ENCODE results near the gene MMP24.
A peak's percentile ranks its signal among the peaks of the same experiment; 100 is the strongest.
"Not testable (repeated sequence)": the region's sequence is repeated elsewhere in the genome, so short reads cannot be mapped to it uniquely, and the experiment has no call there.

The MMP24 gene

GRCh38 chr20:35314816-35315631 is 88.5 kb downstream of the MMP24 start:
- DNase-seq = no peak

GRCh38 chr20:35315632-35316020 is 89.1 kb downstream of the MMP24 start:
- not testable (repeated sequence) for DNase-seq

DNA sequence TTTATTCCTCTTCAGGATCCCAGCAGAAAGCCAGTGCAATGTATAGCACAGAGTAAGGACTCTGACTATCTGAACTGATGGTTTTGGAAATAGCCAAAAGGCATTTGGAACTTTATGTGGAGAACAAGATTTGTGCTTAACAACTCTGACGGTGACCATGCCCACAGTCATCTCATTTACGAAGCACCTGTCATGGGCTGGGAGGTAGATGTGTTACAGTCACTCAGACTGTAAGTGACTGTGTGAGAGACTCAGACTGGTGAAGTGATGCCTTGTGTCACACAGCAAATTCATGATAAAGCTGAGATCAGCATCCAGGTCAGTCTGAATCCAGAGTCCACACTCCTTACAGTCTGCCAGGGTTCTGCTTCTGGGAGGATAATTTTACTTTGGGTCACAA is 89.6 kb downstream of the MMP24 start:
- no peak for DNase-seq

GRCh38 chr20:35317416-35318210 is 91.1 kb downstream of the MMP24 start:
- no peak for DNase-seq

- DNase-seq = no peak
Measured at GRCh38 chr20:35318502-35319157, 92.1 kb downstream of the MMP24 start.

DNA sequence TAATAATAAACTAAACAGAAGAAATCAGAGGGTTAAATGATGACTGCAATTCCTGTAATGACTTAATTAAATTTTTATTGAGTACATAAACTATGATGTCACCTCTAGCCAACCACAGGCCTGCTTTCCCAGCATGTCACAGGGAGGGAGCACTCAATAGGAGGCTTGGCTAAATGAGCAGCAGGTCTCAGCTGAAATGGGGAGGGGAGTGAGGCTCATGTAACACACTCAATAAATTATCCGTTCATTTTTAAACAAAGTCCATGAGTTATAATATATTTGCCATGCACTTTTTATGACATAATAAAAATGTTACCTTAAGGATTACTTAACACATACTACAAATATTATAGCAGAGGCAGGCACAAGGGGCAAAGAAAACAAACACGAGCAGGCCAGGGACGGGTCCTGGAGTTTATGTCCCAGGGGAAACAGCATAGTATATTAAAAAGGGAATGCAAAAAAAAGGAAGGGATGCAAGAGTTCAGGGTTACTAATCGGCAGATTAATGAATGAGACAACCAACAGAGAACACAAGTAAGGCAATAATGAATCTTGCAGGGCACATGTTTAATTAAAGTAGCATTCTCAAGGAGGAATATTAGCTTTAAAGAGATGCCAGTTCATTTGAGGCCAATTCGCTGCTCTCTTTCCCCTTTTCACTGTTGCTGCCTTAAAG is 92.8 kb downstream of the MMP24 start:
- peak in 1 of 3 experiments; percentile 49 for DNase-seq

GRCh38 chr20:35319871-35320197 is 93.3 kb downstream of the MMP24 start:
- DNase-seq = no peak

- no peak for DNase-seq
Measured at GRCh38 chr20:35320396-35321126, 94.1 kb downstream of the MMP24 start.

DNA sequence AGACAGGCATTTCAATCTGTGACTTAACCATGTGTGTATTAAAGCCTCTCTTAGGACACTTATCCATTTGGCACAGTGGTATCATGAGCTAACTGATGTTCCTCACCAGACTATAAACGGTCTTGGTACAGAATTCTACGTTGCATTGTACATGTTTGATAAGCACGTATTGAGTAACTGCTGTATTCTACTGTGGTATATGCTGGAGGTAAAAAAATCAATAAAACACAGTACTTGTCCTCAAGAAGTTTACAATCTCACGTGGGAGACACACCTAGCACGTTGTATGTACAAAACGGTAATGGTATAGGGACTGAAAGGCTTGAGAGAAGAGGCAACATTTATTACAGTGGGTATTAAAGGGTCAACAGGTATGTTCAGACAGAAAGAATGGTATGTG is 98.9 kb downstream of the MMP24 start:
- DNase-seq = no peak

DNA sequence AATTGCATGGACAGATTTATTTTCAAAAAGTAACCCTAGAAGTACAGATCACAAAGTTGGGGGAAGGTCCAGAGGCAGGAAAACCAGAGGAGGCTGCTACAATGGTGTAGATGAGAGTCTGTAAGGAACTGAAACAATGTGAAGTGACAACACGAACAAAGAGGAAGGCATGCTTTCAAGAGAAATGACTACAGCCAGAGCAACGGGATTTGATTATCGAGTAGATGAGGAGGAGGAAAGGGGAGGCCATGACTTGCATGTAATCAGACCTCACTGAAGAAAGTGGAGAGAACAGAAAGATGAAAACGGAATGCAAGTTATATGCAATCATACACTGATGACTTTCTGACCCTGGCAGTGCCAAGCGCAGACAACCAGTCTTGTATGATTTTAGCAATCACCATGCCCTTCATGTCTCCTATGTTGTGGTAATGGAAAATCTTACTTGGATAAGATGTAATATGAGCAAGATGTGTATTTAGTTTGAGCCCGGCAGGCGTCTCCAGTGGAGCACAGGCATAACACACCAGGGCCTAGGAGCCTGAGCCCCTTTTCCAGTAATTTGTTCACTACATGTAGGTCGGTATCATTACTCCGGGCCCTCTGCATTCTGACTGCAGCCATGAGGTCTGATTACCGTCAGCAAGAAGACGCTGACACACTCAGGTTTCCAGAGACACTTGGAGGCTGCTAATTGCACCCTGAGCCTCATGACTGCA is 99.7 kb downstream of the MMP24 start:
- no peak for DNase-seq

All from NCI-H1417 (cell line).